ENCODE results near the gene P2RX5.
"Not testable (repeated sequence)": the region's sequence is repeated elsewhere in the genome, so short reads cannot be mapped to it uniquely, and the experiment has no call there.

- TF ChIP-seq EZH2phosphoT487 (IDR thresholded peaks at IDR 0.05; ENCODE audit: borderline replicate concordance, low read length); CTCF (IDR thresholded peaks at IDR 0.05; ENCODE audit: low read depth, low read length, poor library complexity, severe bottlenecking): not testable (repeated sequence)
These were observed 38.9 kb upstream of the P2RX5 start for GRCh38 chr17:3734911-3735276.

All from DOHH2 (cell line).